Activated CD4-positive, alpha-beta T cell treated with anti-CD3 and anti-CD28 coated beads, Interleukin-2, amount 10 ng/mL, durations not matched to agents 24 days and 14 days (primary cell): Measurements from ENCODE around the gene SEMA3B. TPM values are rescaled to one million over a fixed set of nuclear protein-coding genes. Genes with fewer than 3 reads are reported as not detected.

Experiments
- total RNA-seq: library from RNA; stranded (reverse); gene quantifications from 2 replicates; pipeline ENCODE4 v1.2.3, GENCODE V29; 2022

The SEMA3B gene
- total RNA-seq, 1 donor from 2014 or later: 0.82 TPM

Other genes starting within 250 kb of the SEMA3B start
- gene RBM5, start 180.2 kb upstream of the SEMA3B start, total RNA-seq: 154 and 161 TPM in 2 replicates
- 0.14 and 0.31 TPM in 2 replicates for gene SEMA3F, start 113.8 kb upstream of the SEMA3B start, total RNA-seq
- gene GNAT1, start 77.5 kb upstream of the SEMA3B start, total RNA-seq: not detected in 2 replicates
- gene SLC38A3, start 63.9 kb upstream of the SEMA3B start, total RNA-seq: not detected in 2 replicates
- 225 and 232 TPM in 2 replicates for gene GNAI2, start 32.9 kb upstream of the SEMA3B start, total RNA-seq
- not detected in 2 replicates for gene LSMEM2, start 9.9 kb downstream of the SEMA3B start, total RNA-seq
- 231 and 233 TPM in 2 replicates for gene IFRD2, start 23.3 kb downstream of the SEMA3B start, total RNA-seq
- gene HYAL3, start 30.3 kb downstream of the SEMA3B start, total RNA-seq: 7.1 and 7.3 TPM in 2 replicates
- gene NAA80, start 30.3 kb downstream of the SEMA3B start, total RNA-seq: 17.3 and 20.0 TPM in 2 replicates
- 0.28 and 0.50 TPM in 2 replicates for gene HYAL1, start 34.4 kb downstream of the SEMA3B start, total RNA-seq
- gene HYAL2, start 53.6 kb downstream of the SEMA3B start, total RNA-seq: 14.4 and 16.3 TPM in 2 replicates
- 24.4 and 25.0 TPM in 2 replicates for gene TUSC2, start 59.1 kb downstream of the SEMA3B start, total RNA-seq
- gene RASSF1, start 71.7 kb downstream of the SEMA3B start, total RNA-seq: 68.3 and 68.8 TPM in 2 replicates
- gene ZMYND10, start 76.6 kb downstream of the SEMA3B start, total RNA-seq: 1.2 and 1.3 TPM in 2 replicates
- 38.1 and 43.0 TPM in 2 replicates for gene NPRL2, start 81.6 kb downstream of the SEMA3B start, total RNA-seq
- gene CYB561D2, start 81.7 kb downstream of the SEMA3B start, total RNA-seq: 23.9 and 27.0 TPM in 2 replicates
- gene TMEM115, start 90.4 kb downstream of the SEMA3B start, total RNA-seq: 20.3 and 20.5 TPM in 2 replicates
- 0.23 and 0.62 TPM in 2 replicates for gene CACNA2D2, start 234.5 kb downstream of the SEMA3B start, total RNA-seq